Neutrophil (primary cell): ENCODE results near the gene CD79A.

Experiments used
- H3K27ac ChIP-seq: fragments of 200-600 bp; sonication (generic); 2 replicates; pipeline ENCODE4 v1.5.1; 2016; ENCODE audit warnings: mild to moderate bottlenecking, moderate library complexity
- H3K27me3 ChIP-seq: fragments of 200-600 bp; sonication (generic); 2 replicates; pipeline ENCODE4 v1.6.0; 2016; ENCODE audit warnings: mild to moderate bottlenecking
- H3K36me3 ChIP-seq: fragments of 200-600 bp; sonication (generic); 2 replicates; pipeline ENCODE4 v1.5.1; 2017
- H3K4me1 ChIP-seq, 2 experiments: fragments of 200-600 bp in 1 of 2; sonication (generic) in 1 of 2; 1 replicate in 1 of 2; 2 replicates in 1 of 2; pipeline versions ENCODE4 v1.5.1 to v1.6.1; 2013 to 2016; ENCODE audit warnings: low read depth in 1 of 2, low read length in 1 of 2, mild to moderate bottlenecking in 1 of 2, moderate library complexity in 1 of 2; ENCODE audit not compliant: control insufficient read depth in 1 of 2, insufficient read depth in 1 of 2
- H3K4me3 ChIP-seq, 2 experiments: fragments of 200-600 bp in 1 of 2; sonication (generic) in 1 of 2; 1 replicate in 1 of 2; 2 replicates in 1 of 2; pipeline ENCODE4 v1.5.1; 2013 to 2016; ENCODE audit warnings: low read depth in 1 of 2, low read length in 1 of 2, mild to moderate bottlenecking in 1 of 2, moderate library complexity in 1 of 2
- H3K9me3 ChIP-seq: fragments of 200-600 bp; sonication (generic); 2 replicates; pipeline ENCODE4 v1.5.1; 2016
- CTCF ChIP-seq: fragments of 200-600 bp; sonication (generic); IDR thresholded peaks from 2 replicates; pipeline ENCODE4 v1.5.1; 2016; ENCODE audit warnings: antibody characterized with exemption

The CD79A gene

DNA sequence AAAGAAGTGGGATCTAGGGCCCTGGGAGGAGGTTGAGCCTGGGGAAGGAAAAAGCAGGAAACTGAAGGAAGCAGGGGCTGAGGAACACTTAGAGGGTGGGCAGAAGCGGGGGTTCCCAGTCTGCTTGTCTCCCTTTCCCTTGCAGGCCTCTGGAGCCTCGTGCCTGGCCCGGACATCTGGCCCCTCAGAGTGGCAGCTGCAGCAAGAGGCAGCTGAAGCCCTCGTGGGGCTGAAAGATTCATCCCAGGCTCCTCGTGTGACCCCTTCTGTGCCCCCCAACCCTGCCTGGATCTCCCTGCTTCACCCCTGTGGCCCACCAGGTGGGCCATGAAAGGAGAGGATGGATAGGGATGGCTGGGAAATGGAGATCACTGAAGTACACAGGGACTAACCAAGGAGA, 26.7 kb upstream of the CD79A start:
- no peaks in the 10 kb centered on the region for H3K4me1 ChIP-seq
- no peaks in the 10 kb centered on the region for H3K36me3 ChIP-seq
- H3K27ac ChIP-seq = no peak overlapping the region
- no peak overlapping the region for H3K4me3 ChIP-seq
- H3K9me3 ChIP-seq = no peaks in the 10 kb centered on the region
- no peak for TF ChIP-seq CTCF
- H3K27me3 ChIP-seq = peaks cover 9% of the 10 kb centered on the region

GRCh38 chr19:41851456-41851855, 25.6 kb upstream of the CD79A start:
- Histone ChIP-seq H3K27ac (no peak overlapping the region), H3K4me3 (no peak overlapping the region), H3K27me3 (peaks cover 9% of the 10 kb centered on the region), H3K36me3 (no peaks in the 10 kb centered on the region), H3K4me1 (no peaks in the 10 kb centered on the region), H3K9me3 (no peaks in the 10 kb centered on the region)
- TF ChIP-seq CTCF = no peak

DNA sequence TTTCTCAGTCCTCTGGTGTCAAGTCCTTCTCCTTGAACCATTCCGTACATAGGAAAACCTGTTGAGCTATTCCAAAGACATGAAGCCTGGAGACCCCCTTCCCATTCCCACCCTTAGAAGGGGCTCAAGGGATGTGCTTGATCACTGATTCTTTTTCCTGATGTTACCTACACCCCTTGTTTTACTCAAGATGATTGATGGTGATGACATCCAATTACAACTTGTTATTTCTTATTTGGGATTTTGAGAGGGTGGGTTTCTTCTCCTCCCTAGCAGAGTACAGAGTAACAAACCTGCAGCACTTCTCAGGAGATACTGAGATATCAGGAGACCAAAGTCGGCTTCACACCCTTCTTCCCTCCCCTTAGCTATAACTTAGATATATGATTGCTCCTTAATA, 23.7 kb upstream of the CD79A start:
- Histone ChIP-seq H3K27me3 (peaks cover 9% of the 10 kb centered on the region), H3K27ac (no peak overlapping the region), H3K4me3 (no peak overlapping the region), H3K9me3 (no peaks in the 10 kb centered on the region), H3K36me3 (no peaks in the 10 kb centered on the region), H3K4me1 (no peaks in the 10 kb centered on the region)
- no peak for TF ChIP-seq CTCF

DNA sequence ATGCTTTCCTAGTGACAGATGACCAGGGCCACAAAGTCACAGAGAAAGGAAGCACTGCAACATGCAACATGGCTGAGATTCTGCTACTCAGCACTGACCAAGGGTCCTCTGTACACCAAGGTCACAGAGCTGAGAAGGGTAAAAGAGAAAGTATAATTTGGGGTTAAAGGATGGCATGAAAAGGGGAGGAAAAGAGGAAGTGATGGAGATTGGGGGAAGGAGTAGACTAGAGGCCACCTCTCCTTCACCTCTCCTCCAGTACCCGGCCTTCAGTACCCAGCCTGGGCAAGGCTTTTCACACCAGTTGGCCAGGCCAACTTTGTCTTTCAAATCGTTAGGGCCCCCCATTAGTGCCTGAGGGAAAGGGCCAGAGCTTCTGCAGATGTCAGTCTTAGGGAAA, 23.3 kb upstream of the CD79A start:
- peaks cover under 1 to 1% of the 10 kb centered on the region in 2 experiments for H3K4me1 ChIP-seq
- no peak for TF ChIP-seq CTCF
- H3K27me3 ChIP-seq = peaks cover 9% of the 10 kb centered on the region
- no peaks in the 10 kb centered on the region for H3K36me3 ChIP-seq
- H3K9me3 ChIP-seq = no peaks in the 10 kb centered on the region
- no peak overlapping the region for H3K27ac ChIP-seq
- no peak overlapping the region for H3K4me3 ChIP-seq

DNA sequence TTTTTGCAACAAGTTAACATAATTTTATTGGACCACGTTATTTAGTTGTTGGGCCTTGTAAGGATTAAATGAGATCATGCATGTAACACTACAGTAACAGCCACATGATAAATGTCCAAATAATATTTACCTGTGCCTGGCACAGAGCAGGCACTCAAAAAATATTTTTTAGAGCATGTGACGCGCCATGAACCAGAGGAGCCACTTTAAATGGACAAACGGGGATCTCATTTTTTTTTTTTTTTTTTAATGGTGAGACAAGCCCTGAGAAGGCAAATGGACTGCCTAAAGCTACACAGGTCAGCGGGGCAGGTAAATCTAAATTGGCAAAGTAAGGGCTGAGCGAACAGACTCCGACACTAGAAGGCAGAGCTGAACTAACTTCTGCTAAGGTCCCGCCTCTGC, 17.9 kb upstream of the CD79A start:
- Histone ChIP-seq H3K4me1 (peaks cover 25 to 26% of the 10 kb centered on the region in 2 experiments), H3K36me3 (peaks cover 8% of the 10 kb centered on the region), H3K9me3 (no peaks in the 10 kb centered on the region), H3K27me3 (no peaks in the 10 kb centered on the region), H3K4me3 (peak overlapping the region; percentile 94 to 96), H3K27ac (peak overlapping the region; percentile 99)
- no peak for TF ChIP-seq CTCF
